Kidney epithelial cell (primary cell): Measurements from ENCODE around the gene PDLIM7. TPM values are rescaled to one million over a fixed set of nuclear protein-coding genes. Genes with fewer than 3 reads are reported as not detected.

ENCODE experiments used
- DNase-seq: peaks from one replicate; pipeline ENCODE4 v3.0.0-alpha.2; 2010; ENCODE audit warnings: low read depth
- H3K27me3 ChIP-seq: 2 replicates; pipeline ENCODE4 v1.6.0; 2011; ENCODE audit warnings: low read length; ENCODE audit not compliant: control insufficient read depth, insufficient read depth
- H3K36me3 ChIP-seq: 2 replicates; pipeline ENCODE4 v1.5.1; 2011; ENCODE audit warnings: low read length; ENCODE audit not compliant: control insufficient read depth, insufficient read depth
- H3K4me3 ChIP-seq: 2 replicates; pipeline ENCODE4 v1.5.1; 2011; ENCODE audit warnings: low read depth, mild to moderate bottlenecking, control low read depth, low read length
- CTCF ChIP-seq: IDR thresholded peaks from 2 replicates; pipeline ENCODE4 v1.5.1; 2011; ENCODE audit warnings: mild to moderate bottlenecking, moderate library complexity, low read length, control low read depth, inconsistent platforms; ENCODE audit not compliant: insufficient read depth, poor library complexity, severe bottlenecking
- total RNA-seq: library from RNA; depleted of rRNA; stranded (reverse); fragments of >200 nt; gene quantifications from 2 replicates; pipeline ENCODE4 v1.2.3, GENCODE V29; 2015

Gene PDLIM7
- total RNA-seq, 1 donor from 2014 or later: 467 TPM

DNA sequence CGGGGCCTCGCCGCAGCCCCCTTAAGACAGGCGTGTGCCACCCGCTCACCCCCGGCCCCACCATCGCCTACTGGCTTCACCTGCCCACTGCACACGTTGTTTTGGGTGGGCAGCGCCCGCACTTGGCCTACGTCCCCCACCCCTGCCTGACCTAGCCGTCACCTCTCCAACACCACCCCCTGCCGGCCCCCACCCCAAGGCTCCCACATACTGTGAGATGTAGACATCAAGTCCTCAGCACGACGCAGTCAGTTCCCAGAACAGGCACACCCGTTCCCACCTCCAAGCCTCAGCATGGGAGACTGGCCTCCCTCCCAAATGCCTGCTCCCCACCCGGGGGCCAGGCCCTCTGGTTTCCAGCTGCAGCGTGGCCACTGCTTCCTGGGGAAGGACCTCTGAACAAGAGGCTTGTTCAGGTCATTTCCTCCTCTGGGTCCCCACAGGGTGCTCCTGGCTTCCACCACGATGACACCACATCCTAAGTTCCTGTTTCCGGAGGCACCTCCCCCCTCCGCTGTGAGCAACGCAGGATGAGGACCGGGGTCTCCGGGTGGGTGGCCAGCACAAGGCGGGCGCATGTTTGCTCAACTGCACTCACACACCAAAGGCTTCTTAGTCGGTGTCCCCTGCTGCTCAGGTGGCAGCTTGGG, 35.3 kb downstream of the PDLIM7 start:
- Histone ChIP-seq H3K4me3 (no peak overlapping the region), H3K36me3 (peaks cover 4% of the 10 kb centered on the region), H3K27me3 (no peaks in the 10 kb centered on the region)
- DNase-seq: no peak
- TF ChIP-seq CTCF: no peak

DNA sequence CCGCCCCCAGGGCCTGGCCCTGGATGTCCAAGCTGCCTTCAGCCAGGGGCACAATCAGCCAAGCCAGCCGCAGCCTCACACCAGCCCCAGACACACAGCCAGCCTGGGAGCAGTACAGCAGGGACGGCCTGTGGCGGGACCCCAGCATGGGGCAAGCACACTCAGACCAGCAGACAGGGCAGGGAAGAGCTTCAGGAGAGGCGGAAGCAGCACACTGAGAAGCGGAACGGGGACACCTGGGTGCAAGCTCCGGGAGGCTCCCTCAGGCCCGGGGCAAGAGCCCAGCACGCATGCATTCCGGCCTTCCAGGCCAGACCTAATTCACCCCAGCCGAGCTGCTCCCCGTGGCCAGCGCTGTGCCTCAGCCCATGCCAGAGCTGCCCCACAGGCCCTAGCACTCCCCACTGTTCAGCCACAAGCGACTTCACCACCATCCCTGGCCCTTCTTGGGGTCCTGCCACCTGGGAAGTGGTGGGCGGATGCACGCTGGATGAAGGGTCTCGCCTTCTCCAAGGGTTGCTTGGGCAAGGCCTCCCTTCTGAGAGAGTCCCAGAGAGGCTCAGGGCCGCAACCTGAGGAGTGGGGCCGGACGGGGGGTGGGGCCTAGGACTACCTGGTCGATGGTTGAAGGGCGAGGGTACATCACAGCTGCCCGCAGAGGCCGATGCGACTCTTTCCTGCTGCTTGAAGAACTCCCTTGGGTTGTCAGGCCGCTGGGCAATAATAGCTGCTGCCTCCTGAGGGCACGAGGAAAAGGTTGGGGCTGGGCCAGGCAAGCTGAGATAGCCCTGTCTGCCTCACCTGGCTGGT, 37.4 kb downstream of the PDLIM7 start:
- Histone ChIP-seq H3K4me3 (no peak overlapping the region), H3K36me3 (no peaks in the 10 kb centered on the region), H3K27me3 (no peaks in the 10 kb centered on the region)
- no peak for DNase-seq
- TF ChIP-seq CTCF: no peak

DNA sequence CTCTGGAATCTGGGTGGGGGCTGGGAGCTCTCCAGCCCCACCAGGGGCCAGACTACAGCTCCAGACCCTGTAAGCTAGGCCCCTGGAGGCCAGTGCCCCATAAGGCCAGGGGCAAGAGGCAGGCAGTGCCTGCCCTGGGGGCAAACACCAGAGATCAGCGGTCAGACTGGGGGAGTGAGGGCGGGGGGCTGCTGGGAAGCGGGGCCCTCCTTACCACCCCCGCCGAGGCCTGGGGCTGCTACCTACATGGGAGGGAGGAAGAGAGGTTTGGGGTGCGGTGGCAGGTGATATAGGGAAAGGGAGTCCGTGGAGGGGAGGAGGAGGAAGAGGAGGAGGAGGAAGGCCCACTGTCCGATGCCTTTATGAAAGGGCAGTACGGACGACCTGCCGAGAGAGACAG, 38.0 kb downstream of the PDLIM7 start:
- no peaks in the 10 kb centered on the region for H3K27me3 ChIP-seq
- no peaks in the 10 kb centered on the region for H3K36me3 ChIP-seq
- H3K4me3 ChIP-seq: no peak overlapping the region
- no peak for TF ChIP-seq CTCF
- no peak for DNase-seq

DNA sequence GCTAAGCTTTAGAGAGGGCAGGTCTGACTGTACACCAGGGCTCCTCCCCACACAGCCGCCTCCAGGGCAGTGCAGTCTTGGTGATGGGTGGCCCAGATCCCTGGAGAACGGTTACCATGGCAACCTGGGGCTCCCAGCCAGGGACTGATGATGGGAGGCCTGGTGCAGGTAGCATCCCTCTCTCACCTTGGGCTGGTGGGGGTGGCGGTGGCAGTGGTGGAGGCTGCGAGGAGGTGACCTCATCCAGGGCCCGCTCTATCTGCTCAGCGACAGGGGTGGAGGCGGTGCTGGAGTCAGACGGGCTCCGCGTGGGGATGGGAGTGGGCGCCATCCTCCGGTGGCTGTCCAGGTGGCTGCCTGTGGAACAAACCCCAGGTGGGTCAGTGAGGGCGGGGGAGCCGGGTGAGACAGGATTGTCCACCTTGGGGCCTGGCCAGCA, 38.5 kb downstream of the PDLIM7 start:
- TF ChIP-seq CTCF: no peak
- DNase-seq: no peak
- H3K36me3 ChIP-seq: no peaks in the 10 kb centered on the region
- H3K4me3 ChIP-seq: no peak overlapping the region
- no peaks in the 10 kb centered on the region for H3K27me3 ChIP-seq

- H3K27me3 ChIP-seq: no peaks in the 10 kb centered on the region
- no peak for TF ChIP-seq CTCF
- no peak for DNase-seq
- H3K36me3 ChIP-seq: no peaks in the 10 kb centered on the region
- H3K4me3 ChIP-seq: no peak overlapping the region
Measured at GRCh38 chr5:177457852-177458681, 39.3 kb downstream of the PDLIM7 start.
